AG04450 (cell line): ENCODE results near the gene SCFD2. TPM values are rescaled to one million over a fixed set of nuclear protein-coding genes. Genes with fewer than 3 reads are reported as not detected.

Experiments used
- CTCF ChIA-PET: fragments of 300-600, 350-600 bp; formaldehyde crosslinking; extraction: SDS; loops from one replicate; lab custom pipeline; 2022; ENCODE audit warnings: antibody characterized with exemption, inconsistent platforms; lab: Charles Lee
- POLR2A ChIA-PET: fragments of 350-600 bp; formaldehyde crosslinking; extraction: SDS; loops from one replicate; lab custom pipeline; 2021; ENCODE audit warnings: antibody characterized with exemption, inconsistent platforms; lab: Yijun Ruan, JAX
- DNase-seq: peaks from one replicate; pipeline ENCODE4 v3.0.0-alpha.2; 2011; ENCODE audit warnings: low read depth, low spot score
- H3K27ac ChIP-seq: one replicate; pipeline ENCODE4 v1.5.1; 2012; ENCODE audit warnings: low read depth, low read length, control low read depth
- H3K27me3 ChIP-seq: one replicate; pipeline ENCODE4 v1.6.0; 2012; ENCODE audit warnings: low read length; ENCODE audit not compliant: control insufficient read depth, insufficient read depth
- H3K4me3 ChIP-seq: 2 replicates; pipeline ENCODE4 v1.5.1; 2011; ENCODE audit warnings: mild to moderate bottlenecking, low read depth, low read length, control low read depth
- H3K9me3 ChIP-seq: 2 replicates; pipeline ENCODE4 v1.5.1; 2012; ENCODE audit warnings: low read length; ENCODE audit not compliant: control insufficient read depth, insufficient read depth
- CTCF ChIP-seq: IDR thresholded peaks from 2 replicates; pipeline ENCODE4 v1.5.1; 2011; ENCODE audit warnings: low read depth, low read length, control low read depth, inconsistent platforms
- polyA plus RNA-seq: library from polyadenylated mRNA; depleted of rRNA; stranded (reverse); fragments of >200 nt; gene quantifications from 2 replicates; pipeline ENCODE4 v1.2.3, GENCODE V29; 2011

The SCFD2 gene
- polyA plus RNA-seq, 1 experiment = 16.4 TPM

GRCh38 chr4:52998413-52998812, 367.4 kb downstream of the SCFD2 start:
- Histone ChIP-seq H3K27ac (no peak overlapping the region), H3K9me3 (no peaks in the 10 kb centered on the region; the same call in 1 of the 2 replicates), H3K4me3 (no peak overlapping the region), H3K27me3 (no peaks in the 10 kb centered on the region)
- DNase-seq = no peak
- ChIA-PET POLR2A (no interaction called here), CTCF (no interaction called here)
- no peak for TF ChIP-seq CTCF

- ChIA-PET POLR2A (no interaction called here), CTCF (interaction anchor here (1.0 to 1.4 kb wide), 2 partner anchors 12 to 621 kb away, joined by 4 read pairs; no protein-coding TSS in a partner anchor)
- no peak for TF ChIP-seq CTCF
- Histone ChIP-seq H3K27ac (no peak overlapping the region), H3K27me3 (no peaks in the 10 kb centered on the region), H3K9me3 (no peaks in the 10 kb centered on the region; the same call in 1 of the 2 replicates), H3K4me3 (no peak overlapping the region)
- DNase-seq = no peak
These were observed 368.8 kb downstream of the SCFD2 start for GRCh38 chr4:52997132-52997416.

GRCh38 chr4:52996261-52997131, 369.4 kb downstream of the SCFD2 start:
- Histone ChIP-seq H3K9me3 (no peaks in the 10 kb centered on the region; the same call in 1 of the 2 replicates), H3K4me3 (no peak overlapping the region), H3K27me3 (no peaks in the 10 kb centered on the region), H3K27ac (peak overlapping the region; percentile 49)
- DNase-seq = no peak
- POLR2A ChIA-PET = no interaction called here
- CTCF ChIA-PET = interaction anchor here (1.0 to 2.1 kb wide), 5 partner anchors 12 to 1238 kb away, joined by 4 to 5 read pairs (median 4); no protein-coding TSS in a partner anchor
- no peak for TF ChIP-seq CTCF

GRCh38 chr4:52995360-52996030, 370.4 kb downstream of the SCFD2 start:
- no peaks in the 10 kb centered on the region for H3K27me3 ChIP-seq
- H3K9me3 ChIP-seq = no peaks in the 10 kb centered on the region; the same call in 1 of the 2 replicates
- no peak for DNase-seq
- POLR2A ChIA-PET = no interaction called here
- no peak overlapping the region for H3K4me3 ChIP-seq
- no peak for TF ChIP-seq CTCF
- CTCF ChIA-PET = interaction anchor here (1.4 to 2.1 kb wide), 4 partner anchors 12 to 1239 kb away, joined by 4 to 5 read pairs (median 4); no protein-coding TSS in a partner anchor
- no peak overlapping the region for H3K27ac ChIP-seq
